Measurements from ENCODE around the gene RCHY1.

DNA sequence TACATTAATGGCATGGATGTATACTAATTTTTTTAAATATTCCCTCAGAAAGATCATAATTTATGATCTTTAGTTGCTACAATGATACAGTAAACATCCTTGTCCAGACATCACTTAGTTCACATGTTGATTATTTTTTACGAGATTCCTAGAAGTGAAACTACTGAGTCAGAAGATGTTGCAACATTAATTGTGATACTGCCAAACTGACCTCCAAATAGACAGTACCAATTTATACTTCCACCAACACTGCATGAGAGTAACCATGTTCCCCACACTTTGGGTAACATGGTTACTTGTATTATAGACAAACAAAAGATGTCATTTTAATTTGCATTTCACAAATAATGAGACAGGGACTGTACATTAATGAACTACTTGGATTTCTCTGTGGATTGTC lies 19.6 kb downstream of the RCHY1 start:
- TF ChIP-seq TAF1 (IDR thresholded peaks at IDR 0.05; ENCODE audit: borderline replicate concordance, insufficient read depth, low read length): no peak
- TF ChIP-seq, protein P1, sequence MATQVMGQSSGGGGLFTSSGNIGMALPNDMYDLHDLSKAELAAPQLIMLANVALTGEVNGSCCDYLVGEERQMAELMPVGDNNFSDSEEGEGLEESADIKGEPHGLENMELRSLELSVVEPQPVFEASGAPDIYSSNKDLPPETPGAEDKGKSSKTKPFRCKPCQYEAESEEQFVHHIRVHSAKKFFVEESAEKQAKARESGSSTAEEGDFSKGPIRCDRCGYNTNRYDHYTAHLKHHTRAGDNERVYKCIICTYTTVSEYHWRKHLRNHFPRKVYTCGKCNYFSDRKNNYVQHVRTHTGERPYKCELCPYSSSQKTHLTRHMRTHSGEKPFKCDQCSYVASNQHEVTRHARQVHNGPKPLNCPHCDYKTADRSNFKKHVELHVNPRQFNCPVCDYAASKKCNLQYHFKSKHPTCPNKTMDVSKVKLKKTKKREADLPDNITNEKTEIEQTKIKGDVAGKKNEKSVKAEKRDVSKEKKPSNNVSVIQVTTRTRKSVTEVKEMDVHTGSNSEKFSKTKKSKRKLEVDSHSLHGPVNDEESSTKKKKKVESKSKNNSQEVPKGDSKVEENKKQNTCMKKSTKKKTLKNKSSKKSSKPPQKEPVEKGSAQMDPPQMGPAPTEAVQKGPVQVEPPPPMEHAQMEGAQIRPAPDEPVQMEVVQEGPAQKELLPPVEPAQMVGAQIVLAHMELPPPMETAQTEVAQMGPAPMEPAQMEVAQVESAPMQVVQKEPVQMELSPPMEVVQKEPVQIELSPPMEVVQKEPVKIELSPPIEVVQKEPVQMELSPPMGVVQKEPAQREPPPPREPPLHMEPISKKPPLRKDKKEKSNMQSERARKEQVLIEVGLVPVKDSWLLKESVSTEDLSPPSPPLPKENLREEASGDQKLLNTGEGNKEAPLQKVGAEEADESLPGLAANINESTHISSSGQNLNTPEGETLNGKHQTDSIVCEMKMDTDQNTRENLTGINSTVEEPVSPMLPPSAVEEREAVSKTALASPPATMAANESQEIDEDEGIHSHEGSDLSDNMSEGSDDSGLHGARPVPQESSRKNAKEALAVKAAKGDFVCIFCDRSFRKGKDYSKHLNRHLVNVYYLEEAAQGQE (IDR thresholded peaks at IDR 0.05; ENCODE audit: insufficient read depth in 1 of 2, low read depth in 2 of 2, low read length in 2 of 2): no peak
- TF ChIP-seq POLR2AphosphoS5 (IDR thresholded peaks at IDR 0.05; ENCODE audit: low read depth, low read length): no peak
